Spinal cord (tissue), 10 donors: ENCODE data around the gene GPC1. TPM values are rescaled to one million over a fixed set of nuclear protein-coding genes. Genes with fewer than 3 reads are reported as not detected.
A peak's percentile ranks its signal among the peaks of the same experiment; 100 is the strongest.

ENCODE experiments used
- DNase-seq, 6 donors: peaks; one replicate each; pipeline versions ENCODE4 v3.0.0 to v3.0.0-alpha.2; 2013 to 2015; ENCODE audit warnings: low spot score in 6 of 6, low read depth in 4 of 6
- H3K27ac ChIP-seq: one replicate; pipeline ENCODE4 v1.5.1; 2013; ENCODE audit warnings: low read depth, low read length, control low read depth
- H3K27me3 ChIP-seq: one replicate; pipeline ENCODE4 v1.6.1; 2013; ENCODE audit warnings: low read length; ENCODE audit not compliant: control insufficient read depth, insufficient read depth
- H3K36me3 ChIP-seq: one replicate; pipeline ENCODE4 v1.6.1; 2013; ENCODE audit warnings: low read length; ENCODE audit not compliant: control insufficient read depth, insufficient read depth
- H3K4me1 ChIP-seq: one replicate; pipeline ENCODE4 v1.6.1; 2013; ENCODE audit warnings: low read length; ENCODE audit not compliant: control insufficient read depth, insufficient read depth
- H3K4me3 ChIP-seq: one replicate; pipeline ENCODE4 v1.5.1; 2013; ENCODE audit warnings: low read depth, low read length, control low read depth
- H3K9me3 ChIP-seq: one replicate; pipeline ENCODE4 v1.6.1; 2013; ENCODE audit warnings: low read length; ENCODE audit not compliant: control insufficient read depth, insufficient read depth
- WGBS: methylation state at CpG from one replicate; pipeline ENCODE4 v1.1.5; 2013; ENCODE audit warnings: missing lambda C conversion rate; ENCODE audit not compliant: insufficient coverage; 5-methylcytosine and 5-hydroxymethylcytosine counted together
- polyA plus RNA-seq, 2 donors: library from polyadenylated mRNA; unstranded; fragments of 120-200 nt; gene quantifications; one replicate each; pipeline ENCODE4 v1.2.1, GENCODE V29; 2013; ENCODE audit not compliant: insufficient read length in 2 of 2
- total RNA-seq, 2 donors: library from RNA; depleted of rRNA in 1 of 2; stranded (reverse); fragments of 120-200 nt in 1 of 2; fragments of >200 nt in 1 of 2; gene quantifications; one replicate each; pipeline versions ENCODE4 v1.2.3 to v1.2.4, GENCODE V29; 2013 to 2014
- donor health status: healthy.

The GPC1 gene
- total and polyA plus RNA-seq, 4 donors: 27.2 to 216 (median 117) TPM

- no peak for DNase-seq
- Histone ChIP-seq H3K36me3 (peaks cover 2% of the 10 kb centered on the region), H3K27me3 (no peaks in the 10 kb centered on the region), H3K9me3 (no peaks in the 10 kb centered on the region), H3K27ac (no peak overlapping the region), H3K4me3 (no peak overlapping the region), H3K4me1 (peaks cover 11% of the 10 kb centered on the region)
- WGBS: 94% methylated on average over 2 of the region's 5 CpGs
Observed at GRCh38 chr2:240430595-240430994, 4.9 kb upstream of the GPC1 start.

- Histone ChIP-seq H3K4me1 (peaks cover 11% of the 10 kb centered on the region), H3K27me3 (no peaks in the 10 kb centered on the region), H3K9me3 (no peaks in the 10 kb centered on the region), H3K27ac (no peak overlapping the region), H3K36me3 (peaks cover 2% of the 10 kb centered on the region), H3K4me3 (no peak overlapping the region)
- no peak for DNase-seq
- WGBS: 80% methylated on average over 3 of the region's 3 CpGs
Observed at GRCh38 chr2:240431271-240431660, 4.2 kb upstream of the GPC1 start.

GRCh38 chr2:240431661-240432424 lies 3.6 kb upstream of the GPC1 start:
- DNase-seq: no peak
- WGBS: 83% methylated on average over 11 of the region's 12 CpGs
- Histone ChIP-seq H3K4me1 (peaks cover 16% of the 10 kb centered on the region), H3K36me3 (peaks cover 2% of the 10 kb centered on the region), H3K4me3 (no peak overlapping the region), H3K27ac (no peak overlapping the region), H3K27me3 (no peaks in the 10 kb centered on the region), H3K9me3 (no peaks in the 10 kb centered on the region)

- Histone ChIP-seq H3K4me3 (no peak overlapping the region), H3K36me3 (peaks cover 6% of the 10 kb centered on the region), H3K4me1 (peaks cover 22% of the 10 kb centered on the region), H3K27ac (no peak overlapping the region), H3K9me3 (no peaks in the 10 kb centered on the region), H3K27me3 (no peaks in the 10 kb centered on the region)
- 88% methylated on average over 9 of the region's 9 CpGs for WGBS
- no peak for DNase-seq
Observed at GRCh38 chr2:240432430-240432819, 3.0 kb upstream of the GPC1 start.

- H3K9me3 ChIP-seq: no peaks in the 10 kb centered on the region
- H3K4me1 ChIP-seq: peaks cover 29% of the 10 kb centered on the region
- H3K36me3 ChIP-seq: peaks cover 11% of the 10 kb centered on the region
- no peak overlapping the region for H3K27ac ChIP-seq
- no peak for DNase-seq
- H3K27me3 ChIP-seq: no peaks in the 10 kb centered on the region
- no peak overlapping the region for H3K4me3 ChIP-seq
- 84% methylated on average over 30 of the region's 34 CpGs for WGBS
Observed at GRCh38 chr2:240432820-240433801, 2.4 kb upstream of the GPC1 start.

GRCh38 chr2:240433973-240434727 lies 1.3 kb upstream of the GPC1 start:
- Histone ChIP-seq H3K4me1 (peaks cover 39% of the 10 kb centered on the region), H3K36me3 (peaks cover 20% of the 10 kb centered on the region), H3K4me3 (peak overlapping the region; percentile 52), H3K27me3 (no peaks in the 10 kb centered on the region), H3K9me3 (no peaks in the 10 kb centered on the region), H3K27ac (peak overlapping the region; percentile 33)
- 78% methylated on average over 14 of the region's 16 CpGs for WGBS
- DNase-seq: no peak

GRCh38 chr2:240434728-240435456 lies 571 bp upstream of the GPC1 start:
- peak overlapping the region; percentile 52 for H3K4me3 ChIP-seq
- H3K9me3 ChIP-seq: no peaks in the 10 kb centered on the region
- no peaks in the 10 kb centered on the region for H3K27me3 ChIP-seq
- H3K36me3 ChIP-seq: peaks cover 28% of the 10 kb centered on the region
- H3K27ac ChIP-seq: peak overlapping the region; percentile 33
- peak in 5 of 6 donors; percentile 81 to 98 (median 90) for DNase-seq
- peaks cover 46% of the 10 kb centered on the region for H3K4me1 ChIP-seq
- under 1% methylated on average over 64 of the region's 71 CpGs for WGBS

- H3K9me3 ChIP-seq: no peaks in the 10 kb centered on the region
- no peaks in the 10 kb centered on the region for H3K27me3 ChIP-seq
- peaks cover 40% of the 10 kb centered on the region for H3K36me3 ChIP-seq
- peak overlapping the region; percentile 58 for H3K4me3 ChIP-seq
- H3K27ac ChIP-seq: no peak overlapping the region
- peaks cover 53% of the 10 kb centered on the region for H3K4me1 ChIP-seq
- WGBS: under 1% methylated on average over 88 of the region's 88 CpGs
- peak in 1 of 6 donors; percentile 33 for DNase-seq
Observed at GRCh38 chr2:240435948-240436682, 652 bp downstream of the GPC1 start.
